Measurements from ENCODE around the gene SMPD4.
A peak's percentile ranks its signal among the peaks of the same experiment; 100 is the strongest.
"Not testable (repeated sequence)": the region's sequence is repeated elsewhere in the genome, so short reads cannot be mapped to it uniquely, and the experiment has no call there.

Gene SMPD4

DNA sequence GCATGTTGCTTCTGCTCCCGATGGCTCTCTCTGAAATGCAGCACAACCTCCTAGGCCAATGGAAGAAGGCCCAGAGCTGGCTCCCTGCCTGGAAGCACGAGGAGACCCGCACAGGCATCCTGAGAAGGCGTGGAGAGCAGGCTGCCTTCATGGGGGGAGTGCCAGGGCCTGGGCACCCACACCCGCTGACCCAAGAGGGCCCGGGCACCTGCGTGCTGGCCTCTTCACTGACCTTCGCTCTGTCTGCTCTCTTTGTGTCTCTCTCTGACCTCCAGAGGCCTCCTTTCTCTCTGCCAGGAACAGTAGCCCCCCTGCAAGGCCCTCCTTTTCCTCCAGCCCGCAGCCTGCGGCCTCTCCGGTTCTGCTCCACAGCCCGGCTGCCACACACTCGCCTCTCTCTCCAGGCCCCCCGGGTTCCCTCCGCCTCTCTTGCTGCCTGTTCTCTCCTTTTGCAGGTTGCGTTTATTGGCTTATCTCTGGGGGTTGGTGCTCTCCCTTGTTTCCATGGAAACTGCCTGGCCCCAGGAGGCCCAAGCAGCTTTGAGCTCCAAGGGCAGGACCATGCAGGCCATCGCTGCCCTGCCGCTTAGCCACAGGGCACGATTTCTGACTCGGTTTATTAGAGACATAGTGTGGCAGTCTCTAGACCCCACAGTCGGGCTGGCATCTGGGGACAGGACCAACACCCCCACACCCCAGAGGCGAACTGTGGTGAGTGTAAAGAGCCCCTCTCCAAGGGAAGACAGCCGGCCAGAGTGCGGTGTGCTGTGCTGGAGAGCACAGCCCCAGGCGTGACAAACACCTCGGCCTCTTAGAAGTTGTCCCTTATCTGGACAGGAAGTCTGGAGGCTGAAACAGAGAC, 2.3 kb upstream of the SMPD4 start:
- H3K9ac ChIP-seq (ENCODE audit: low read length), result peak overlapping the region; percentile 85
- no peaks in the 10 kb centered on the region for H3K9me2 ChIP-seq (replicated peaks; ENCODE audit: insufficient read depth, low read length)
- no peaks in the 10 kb centered on the region for H3K9me3 ChIP-seq (ENCODE audit: insufficient read depth, low read length)
- TF ChIP-seq, protein P1, sequence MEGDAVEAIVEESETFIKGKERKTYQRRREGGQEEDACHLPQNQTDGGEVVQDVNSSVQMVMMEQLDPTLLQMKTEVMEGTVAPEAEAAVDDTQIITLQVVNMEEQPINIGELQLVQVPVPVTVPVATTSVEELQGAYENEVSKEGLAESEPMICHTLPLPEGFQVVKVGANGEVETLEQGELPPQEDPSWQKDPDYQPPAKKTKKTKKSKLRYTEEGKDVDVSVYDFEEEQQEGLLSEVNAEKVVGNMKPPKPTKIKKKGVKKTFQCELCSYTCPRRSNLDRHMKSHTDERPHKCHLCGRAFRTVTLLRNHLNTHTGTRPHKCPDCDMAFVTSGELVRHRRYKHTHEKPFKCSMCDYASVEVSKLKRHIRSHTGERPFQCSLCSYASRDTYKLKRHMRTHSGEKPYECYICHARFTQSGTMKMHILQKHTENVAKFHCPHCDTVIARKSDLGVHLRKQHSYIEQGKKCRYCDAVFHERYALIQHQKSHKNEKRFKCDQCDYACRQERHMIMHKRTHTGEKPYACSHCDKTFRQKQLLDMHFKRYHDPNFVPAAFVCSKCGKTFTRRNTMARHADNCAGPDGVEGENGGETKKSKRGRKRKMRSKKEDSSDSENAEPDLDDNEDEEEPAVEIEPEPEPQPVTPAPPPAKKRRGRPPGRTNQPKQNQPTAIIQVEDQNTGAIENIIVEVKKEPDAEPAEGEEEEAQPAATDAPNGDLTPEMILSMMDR (IDR thresholded peaks at IDR 0.05; ENCODE audit: insufficient read depth, low read length, poor library complexity, severe bottlenecking), result no peak
- no peak for TF ChIP-seq EZH2phosphoT487 (conservative IDR thresholded peaks at IDR 0.05; ENCODE audit: low read length)
- no peaks in the 10 kb centered on the region for H3F3A ChIP-seq (ENCODE audit: insufficient read depth)
- H4K20me1 ChIP-seq (ENCODE audit: low read depth, low read length), result no peaks in the 10 kb centered on the region
- peak overlapping the region; percentile 77 for H3K4me3 ChIP-seq (ENCODE audit: insufficient read depth, low read length, poor library complexity, severe bottlenecking)
- no peaks in the 10 kb centered on the region for H3K36me3 ChIP-seq (ENCODE audit: low read length)
- H3K27me3 ChIP-seq (ENCODE audit: low read length), result no peaks in the 10 kb centered on the region
- H2AFZ ChIP-seq (ENCODE audit: low read depth, low read length, severe bottlenecking), result no peak overlapping the region
- peak overlapping the region; percentile 82 for H3K4me2 ChIP-seq (ENCODE audit: low read depth, low read length, poor library complexity, severe bottlenecking)
- peaks cover 47% of the 10 kb centered on the region for H3K79me2 ChIP-seq (ENCODE audit: insufficient read depth, low read length)
- H3K27ac ChIP-seq (ENCODE audit: low read depth, low read length), result no peak overlapping the region

DNA sequence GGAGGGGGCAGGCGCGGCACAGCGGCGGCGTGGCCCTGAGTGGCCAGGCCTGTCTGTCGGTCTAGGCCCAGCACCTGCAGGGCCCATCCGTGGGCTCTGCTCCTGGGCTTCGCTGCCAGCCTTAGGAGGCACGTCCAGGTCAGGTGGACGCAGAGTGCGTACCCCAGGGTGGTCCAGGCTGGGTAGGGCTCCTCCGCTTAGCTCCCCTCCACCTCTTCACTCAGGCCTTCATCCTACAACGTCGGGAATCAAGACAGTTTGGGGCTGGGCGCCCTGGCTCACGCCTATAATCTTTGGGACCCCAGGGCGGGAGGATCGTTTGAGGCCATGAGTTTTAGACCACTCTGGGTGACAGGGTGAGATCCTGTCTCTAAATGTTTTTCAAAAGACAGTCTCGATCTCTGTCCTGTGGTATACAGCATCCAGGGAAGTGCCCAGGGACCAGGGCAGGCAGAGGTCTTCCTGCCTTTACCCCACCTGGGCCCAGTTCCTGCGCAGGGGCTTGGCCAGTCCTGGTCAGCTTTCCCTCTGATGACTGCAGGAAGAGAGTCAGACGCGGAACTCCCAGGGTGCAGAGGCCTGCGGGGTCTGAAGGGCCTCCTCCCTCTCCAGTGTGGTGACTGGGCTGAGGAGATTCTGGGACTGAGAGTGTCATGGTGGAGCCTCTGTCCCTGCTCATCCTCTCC, 1.6 kb upstream of the SMPD4 start:
- H3K4me2 ChIP-seq (ENCODE audit: low read depth, low read length, poor library complexity, severe bottlenecking), result peak overlapping the region; percentile 82
- H2AFZ ChIP-seq (ENCODE audit: low read depth, low read length, severe bottlenecking); H4K20me1 ChIP-seq (ENCODE audit: low read depth, low read length); H3F3A ChIP-seq (ENCODE audit: insufficient read depth); H3K36me3 ChIP-seq (ENCODE audit: low read length); H3K9me2 ChIP-seq (replicated peaks; ENCODE audit: insufficient read depth, low read length); H3K27me3 ChIP-seq (ENCODE audit: low read length); H3K9me3 ChIP-seq (ENCODE audit: insufficient read depth, low read length): not testable (repeated sequence)
- H3K9ac ChIP-seq (ENCODE audit: low read length), result peak overlapping the region; percentile 85
- H3K27ac ChIP-seq (ENCODE audit: low read depth, low read length), result peak overlapping the region; percentile 56
- peaks cover 55% of the 10 kb centered on the region for H3K79me2 ChIP-seq (ENCODE audit: insufficient read depth, low read length)
- peak overlapping the region; percentile 77 for H3K4me3 ChIP-seq (ENCODE audit: insufficient read depth, low read length, poor library complexity, severe bottlenecking)

DNA sequence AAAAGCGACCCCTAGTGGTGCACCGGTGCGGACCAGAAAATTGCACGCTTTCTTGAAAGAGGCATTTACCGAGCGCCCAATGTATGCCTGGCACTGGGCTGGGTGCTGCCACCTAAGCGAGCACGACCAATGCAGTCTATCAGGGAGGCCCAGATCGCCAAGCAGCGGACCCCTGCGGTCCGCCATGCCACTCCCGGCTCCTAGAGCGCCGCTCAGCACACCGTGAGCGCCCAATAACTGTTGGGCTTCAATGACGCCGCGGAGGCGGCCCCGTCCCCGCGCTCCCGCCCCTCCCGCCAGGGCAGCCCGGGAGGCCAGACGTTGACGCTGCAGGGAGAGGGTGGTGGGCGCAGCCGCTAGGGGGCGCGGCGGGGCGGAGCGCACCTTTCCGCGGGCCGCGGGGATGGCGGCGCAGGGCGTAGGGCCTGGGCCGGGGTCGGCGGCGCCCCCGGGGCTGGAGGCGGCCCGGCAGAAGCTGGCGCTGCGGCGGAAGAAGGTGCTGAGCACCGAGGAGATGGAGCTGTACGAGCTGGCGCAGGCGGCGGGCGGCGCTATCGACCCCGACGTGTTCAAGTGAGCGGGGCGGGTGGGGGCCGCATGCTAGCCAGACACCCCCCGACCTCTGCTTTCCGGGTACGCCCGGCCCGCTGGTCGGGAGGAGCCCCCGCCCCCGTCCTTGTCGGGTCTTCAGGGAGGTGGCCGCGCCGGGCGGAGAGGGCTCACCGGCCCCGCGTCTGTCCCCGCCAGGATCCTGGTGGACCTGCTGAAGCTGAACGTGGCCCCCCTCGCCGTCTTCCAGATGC, 679 bp upstream of the SMPD4 start, which contains the start of gene MZT2B:
Gene MZT2B (plus strand): TSS at position 383 of the 803 bp plus-strand sequence. CDS start 21 bp downstream, at position 404.
- not testable (repeated sequence) for H3K9me3 ChIP-seq (ENCODE audit: insufficient read depth, low read length); H3K9me2 ChIP-seq (replicated peaks; ENCODE audit: insufficient read depth, low read length); H4K20me1 ChIP-seq (ENCODE audit: low read depth, low read length); H3K27me3 ChIP-seq (ENCODE audit: low read length); H3F3A ChIP-seq (ENCODE audit: insufficient read depth); H3K36me3 ChIP-seq (ENCODE audit: low read length)
- Histone ChIP-seq H3K79me2 (ENCODE audit: insufficient read depth, low read length) (peaks cover 64% of the 10 kb centered on the region), H3K9ac (ENCODE audit: low read length) (peak within 1 kb of the TSS; percentile 85), H3K27ac (ENCODE audit: low read depth, low read length) (peak within 1 kb of the TSS; percentile 82), H3K4me3 (ENCODE audit: insufficient read depth, low read length, poor library complexity, severe bottlenecking) (peak within 1 kb of the TSS; percentile 77), H3K4me2 (ENCODE audit: low read depth, low read length, poor library complexity, severe bottlenecking) (peak within 1 kb of the TSS; percentile 82), H2AFZ (ENCODE audit: low read depth, low read length, severe bottlenecking) (peak within 1 kb of the TSS; percentile 74)

DNA sequence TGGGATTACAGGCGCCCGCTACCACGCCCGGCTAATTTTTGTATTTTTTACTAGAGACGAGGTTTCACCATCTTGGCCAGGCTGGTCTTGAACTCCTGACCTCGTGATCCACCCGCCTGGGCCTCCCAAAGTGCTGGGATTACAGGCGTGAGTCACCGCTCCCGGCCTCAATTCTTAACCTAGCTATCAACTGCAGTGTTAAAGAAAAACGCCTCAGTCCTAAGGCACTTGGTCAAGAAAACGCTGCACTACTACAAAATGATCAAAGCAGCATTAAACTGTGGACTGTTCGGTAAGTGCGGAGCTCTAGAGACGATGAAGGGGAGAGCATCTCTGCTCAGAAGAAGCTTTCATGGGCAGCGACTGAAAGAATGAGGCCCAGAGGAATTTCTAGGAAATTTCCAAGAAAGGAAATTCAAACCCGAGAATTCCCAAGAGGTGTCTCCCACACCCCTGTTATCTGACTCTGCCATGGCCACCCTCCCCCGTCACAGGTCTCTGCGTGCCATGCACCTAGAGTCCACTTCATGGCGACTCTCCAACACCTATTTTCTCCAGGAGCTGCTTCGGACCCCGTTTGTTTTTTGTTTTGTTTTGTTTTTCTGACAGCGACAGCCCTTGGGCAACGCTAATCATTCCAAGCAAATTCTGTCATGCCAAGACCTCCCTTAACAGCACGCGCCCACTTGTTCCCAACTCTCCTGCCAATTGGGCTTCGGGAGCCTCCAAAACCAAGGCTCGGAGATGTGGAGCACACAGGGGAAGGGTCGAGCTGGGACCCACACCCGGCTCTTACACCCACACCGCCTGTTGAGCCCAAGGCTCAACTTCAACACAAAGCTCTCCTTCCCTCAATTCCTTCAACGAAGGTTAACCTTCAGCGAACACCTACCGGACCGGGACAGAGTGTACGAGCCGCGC, 738 bp downstream of the SMPD4 start:
- H3K9me3 ChIP-seq (ENCODE audit: insufficient read depth, low read length); H3F3A ChIP-seq (ENCODE audit: insufficient read depth); H3K27me3 ChIP-seq (ENCODE audit: low read length); H3K9me2 ChIP-seq (replicated peaks; ENCODE audit: insufficient read depth, low read length); H4K20me1 ChIP-seq (ENCODE audit: low read depth, low read length); H3K36me3 ChIP-seq (ENCODE audit: low read length); H3K27ac ChIP-seq (ENCODE audit: low read depth, low read length): not testable (repeated sequence)
- Histone ChIP-seq H2AFZ (ENCODE audit: low read depth, low read length, severe bottlenecking) (peak overlapping the region; percentile 43), H3K4me2 (ENCODE audit: low read depth, low read length, poor library complexity, severe bottlenecking) (peak overlapping the region; percentile 55), H3K79me2 (ENCODE audit: insufficient read depth, low read length) (peaks cover 75% of the 10 kb centered on the region), H3K9ac (ENCODE audit: low read length) (peak overlapping the region; percentile 85), H3K4me3 (ENCODE audit: insufficient read depth, low read length, poor library complexity, severe bottlenecking) (peak overlapping the region; percentile 75)

DNA sequence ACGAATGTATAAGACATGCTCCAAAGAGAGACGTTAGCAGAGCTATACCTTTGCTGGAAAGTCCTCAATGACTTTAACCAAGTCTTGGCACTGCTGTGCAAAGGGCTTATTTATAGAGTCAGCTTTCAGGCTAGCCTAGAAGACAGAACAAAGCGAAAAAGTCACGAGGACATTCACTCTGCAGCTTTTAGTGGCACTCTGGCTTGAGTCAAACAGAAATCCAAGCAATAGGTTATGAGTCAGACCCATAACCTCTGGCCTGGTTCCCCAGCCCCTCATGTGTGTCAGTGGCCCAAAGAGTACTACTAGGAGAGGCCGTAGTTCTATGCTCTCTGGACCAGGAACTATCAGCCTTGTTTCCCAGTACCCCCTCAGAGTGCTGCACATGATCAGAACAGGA, 6.5 kb downstream of the SMPD4 start:
- not testable (repeated sequence) for H3K9ac ChIP-seq (ENCODE audit: low read length)

More for the DNA sequence above, 6.5 kb downstream of the SMPD4 start:
- H3K36me3 ChIP-seq (ENCODE audit: low read length); H3K4me3 ChIP-seq (ENCODE audit: insufficient read depth, low read length, poor library complexity, severe bottlenecking); H3K27me3 ChIP-seq (ENCODE audit: low read length); H3K9me2 ChIP-seq (replicated peaks; ENCODE audit: insufficient read depth, low read length); H2AFZ ChIP-seq (ENCODE audit: low read depth, low read length, severe bottlenecking); H3K9me3 ChIP-seq (ENCODE audit: insufficient read depth, low read length); H4K20me1 ChIP-seq (ENCODE audit: low read depth, low read length); H3K27ac ChIP-seq (ENCODE audit: low read depth, low read length); H3K4me2 ChIP-seq (ENCODE audit: low read depth, low read length, poor library complexity, severe bottlenecking); H3F3A ChIP-seq (ENCODE audit: insufficient read depth): not testable (repeated sequence)
- H3K79me2 ChIP-seq (ENCODE audit: insufficient read depth, low read length), result peaks cover 43% of the 10 kb centered on the region
